NCI-H1694 treated with DMSO at 0.1 percent for 48 hours (cell line): ENCODE data around the gene REEP1.
"Not testable (repeated sequence)": the region's sequence is repeated elsewhere in the genome, so short reads cannot be mapped to it uniquely, and the experiment has no call there.

ENCODE experiments used
- DNase-seq: peaks from one replicate; lab custom pipeline; 2025; lab: John Stamatoyannopoulos, UW

Gene REEP1

GRCh38 chr2:86283411-86284030, 53.9 kb downstream of the REEP1 start:
- DNase-seq: no peak

- DNase-seq: no peak
These were observed 56.2 kb downstream of the REEP1 start for GRCh38 chr2:86281066-86281700.

GRCh38 chr2:86280191-86280667, 57.2 kb downstream of the REEP1 start:
- peak; percentile 63 for DNase-seq

GRCh38 chr2:86275962-86276361, 61.5 kb downstream of the REEP1 start:
- DNase-seq: no peak

- no peak for DNase-seq
These were observed 62.0 kb downstream of the REEP1 start for GRCh38 chr2:86275384-86275799.

- DNase-seq: peak; percentile 53
These were observed 62.5 kb downstream of the REEP1 start for GRCh38 chr2:86274918-86275275.

- no peak for DNase-seq
These were observed 63.0 kb downstream of the REEP1 start for GRCh38 chr2:86274265-86274917.

- no peak for DNase-seq
These were observed 65.3 kb downstream of the REEP1 start for GRCh38 chr2:86272111-86272510.

- no peak for DNase-seq
These were observed 66.2 kb downstream of the REEP1 start for GRCh38 chr2:86271248-86271647.

GRCh38 chr2:86263956-86264355, 73.5 kb downstream of the REEP1 start:
- no peak for DNase-seq

- DNase-seq: no peak
These were observed 76.4 kb downstream of the REEP1 start for GRCh38 chr2:86260978-86261377.

- no peak for DNase-seq
These were observed 79.3 kb downstream of the REEP1 start for GRCh38 chr2:86258106-86258505.

GRCh38 chr2:86256982-86257381, 80.4 kb downstream of the REEP1 start:
- DNase-seq: no peak

- DNase-seq: no peak
These were observed 81.1 kb downstream of the REEP1 start for GRCh38 chr2:86256300-86256699.

- DNase-seq: no peak
These were observed 82.6 kb downstream of the REEP1 start for GRCh38 chr2:86254576-86255538.

GRCh38 chr2:86253424-86253823, 84.0 kb downstream of the REEP1 start:
- no peak for DNase-seq

- no peak for DNase-seq
These were observed 85.6 kb downstream of the REEP1 start for GRCh38 chr2:86251840-86252266.

GRCh38 chr2:86249579-86250391, 87.6 kb downstream of the REEP1 start:
- DNase-seq: peak; percentile 97

GRCh38 chr2:86249176-86249575, 88.2 kb downstream of the REEP1 start:
- DNase-seq: no peak

- not testable (repeated sequence) for DNase-seq
These were observed 92.2 kb downstream of the REEP1 start for GRCh38 chr2:86245222-86245621.

- not testable (repeated sequence) for DNase-seq
These were observed 92.6 kb downstream of the REEP1 start for GRCh38 chr2:86244781-86245180.
